Caki2 (cell line): ENCODE results near the gene SPARC. TPM values are rescaled to one million over a fixed set of nuclear protein-coding genes. Genes with fewer than 3 reads are reported as not detected.
"Not testable (repeated sequence)": the region's sequence is repeated elsewhere in the genome, so short reads cannot be mapped to it uniquely, and the experiment has no call there.

Experiments used
- DNase-seq: peaks from one replicate; pipeline ENCODE4 v3.0.0-alpha.2; 2015; ENCODE audit warnings: low read depth
- in situ Hi-C: cut with HindIII; loops from 2 replicates; pipeline ENCODE4 v1.10.0; 2016; ENCODE audit warnings: low sequenced_read_pairs, low pct_unique_long_range_greater_than_20kb, mixed read lengths
- total RNA-seq: library from RNA; depleted of rRNA; stranded (reverse); fragments of >200 nt; shearing (Covaris generic); gene quantifications from 2 replicates; pipeline ENCODE4 v1.2.3, GENCODE V29; 2014; ENCODE audit warnings: low replicate concordance; rRNA removed

SPARC gene
- 111 and 136 TPM in 2 replicates for total RNA-seq

GRCh38 chr5:151686674-151687407, at the start of gene SPARC:
Gene SPARC, minus strand, starts transcription at chr5:151686915. Its CDS starts 10,727 bp downstream, at chr5:151676188.
- in situ Hi-C loops: no loop called here
- peak; percentile 55 for DNase-seq

- DNase-seq: no peak
- in situ Hi-C loops: no loop called here
Observed at GRCh38 chr5:151735646-151736045, 48.9 kb upstream of the SPARC start.

GRCh38 chr5:151734064-151734408, 47.3 kb upstream of the SPARC start:
- in situ Hi-C loops: no loop called here
- DNase-seq: no peak

GRCh38 chr5:151733358-151734063, 46.8 kb upstream of the SPARC start:
- in situ Hi-C loops: no loop called here
- no peak for DNase-seq

- in situ Hi-C loops: no loop called here
- DNase-seq: no peak
Observed at GRCh38 chr5:151730381-151730780, 43.7 kb upstream of the SPARC start.

DNA sequence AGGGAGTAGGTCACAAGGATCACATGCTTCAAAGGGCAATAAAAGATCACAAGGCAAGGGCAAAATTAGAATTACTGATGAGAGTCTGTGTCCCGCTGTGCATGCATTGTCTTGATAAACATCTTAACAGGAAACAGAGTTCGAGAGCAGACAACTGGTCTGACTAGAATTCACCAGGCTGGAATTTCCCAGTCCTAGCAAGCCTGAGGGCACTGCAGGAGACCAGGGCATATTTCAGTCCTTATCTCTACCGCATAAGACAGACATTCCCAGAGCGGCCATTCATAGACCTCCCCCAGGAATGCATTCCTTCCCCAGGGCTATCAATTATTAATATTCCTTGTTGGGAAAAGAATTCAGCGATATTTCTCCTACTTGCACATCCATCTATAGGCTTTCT, 42.9 kb upstream of the SPARC start:
- DNase-seq, in situ Hi-C loops: not testable (repeated sequence)

DNA sequence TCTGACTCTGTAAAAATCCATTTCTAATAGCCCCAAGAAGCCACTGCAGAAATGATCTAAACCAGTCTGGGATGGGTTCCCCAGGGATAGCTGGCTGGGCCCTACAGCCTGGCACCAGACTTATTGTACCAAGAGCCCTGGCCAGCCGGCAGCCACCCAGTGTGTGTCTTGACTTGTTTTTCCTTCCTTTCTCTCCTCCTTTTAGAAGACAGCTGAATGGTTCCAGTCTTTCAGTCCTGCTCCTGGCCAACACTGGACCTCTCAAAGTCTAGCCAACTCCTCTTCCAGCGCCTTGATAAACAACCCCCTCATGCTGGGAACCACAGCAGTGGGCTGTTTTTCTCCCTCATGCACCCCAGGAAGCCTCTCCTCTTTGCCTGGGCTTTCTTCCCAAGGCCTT, 37.6 kb upstream of the SPARC start:
- in situ Hi-C loops: no loop called here
- no peak for DNase-seq

GRCh38 chr5:151722546-151722945, 35.8 kb upstream of the SPARC start:
- in situ Hi-C loops: no loop called here
- no peak for DNase-seq

DNA sequence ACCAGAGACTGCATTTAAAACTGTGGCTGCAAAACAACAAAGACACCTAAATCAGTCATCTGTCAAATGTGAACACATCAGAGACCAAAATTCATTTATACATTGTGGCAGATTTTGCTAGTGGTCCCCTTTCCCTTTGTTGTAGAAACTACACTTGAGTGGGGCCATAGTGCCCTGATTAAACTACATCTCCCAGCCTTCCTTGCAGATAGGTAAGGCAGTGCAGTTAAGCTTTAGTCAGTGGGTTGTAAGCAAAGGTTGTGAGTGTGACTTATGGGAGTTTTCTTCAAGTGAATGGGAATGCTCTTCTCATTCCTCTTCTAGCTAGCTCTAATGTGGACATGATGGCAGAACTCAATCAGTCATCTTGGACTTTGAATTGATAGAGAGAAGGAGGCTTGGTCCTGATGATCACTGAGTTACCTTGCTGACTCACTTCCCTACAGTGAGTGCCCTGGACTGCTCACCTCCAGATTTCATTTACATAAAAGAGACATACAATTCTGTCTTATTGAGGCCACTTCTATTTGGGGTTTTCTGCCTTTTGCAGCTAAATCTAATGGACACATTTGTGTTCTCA, 35.2 kb upstream of the SPARC start:
- in situ Hi-C loops: no loop called here
- no peak for DNase-seq

GRCh38 chr5:151721087-151721646, 34.5 kb upstream of the SPARC start:
- DNase-seq: no peak
- in situ Hi-C loops: no loop called here

- in situ Hi-C loops: no loop called here
Observed at GRCh38 chr5:151720215-151720614, 33.5 kb upstream of the SPARC start.

GRCh38 chr5:151719228-151720000, 32.7 kb upstream of the SPARC start:
- in situ Hi-C loops: no loop called here
- no peak for DNase-seq

More at GRCh38 chr5:151720215-151720614, 33.5 kb upstream of the SPARC start:
- no peak for DNase-seq

DNA sequence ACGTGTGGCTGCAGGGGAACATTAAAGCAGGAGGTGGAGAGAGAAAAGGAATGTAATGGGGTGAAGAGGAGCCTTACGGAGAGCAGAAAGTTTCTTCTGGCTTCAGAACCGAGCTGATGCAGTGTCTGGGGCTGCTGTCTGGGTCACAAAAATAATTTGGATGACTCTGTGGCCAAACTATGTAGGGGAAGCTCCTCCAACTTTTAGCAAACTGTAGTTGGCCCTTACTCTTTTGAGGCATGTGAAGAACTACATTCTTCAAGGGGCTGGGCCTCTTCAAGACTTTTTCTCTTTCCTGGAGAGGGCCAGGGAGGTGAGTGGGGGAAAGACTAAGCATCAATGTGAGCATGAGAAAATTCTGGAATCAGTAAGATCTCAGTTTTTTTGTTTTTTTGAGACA, 31.9 kb upstream of the SPARC start:
- no peak for DNase-seq
- in situ Hi-C loops: no loop called here

GRCh38 chr5:151718153-151718552, 31.4 kb upstream of the SPARC start:
- DNase-seq: no peak
- in situ Hi-C loops: no loop called here

- in situ Hi-C loops: no loop called here
Observed at GRCh38 chr5:151717416-151717815, 30.7 kb upstream of the SPARC start.

DNA sequence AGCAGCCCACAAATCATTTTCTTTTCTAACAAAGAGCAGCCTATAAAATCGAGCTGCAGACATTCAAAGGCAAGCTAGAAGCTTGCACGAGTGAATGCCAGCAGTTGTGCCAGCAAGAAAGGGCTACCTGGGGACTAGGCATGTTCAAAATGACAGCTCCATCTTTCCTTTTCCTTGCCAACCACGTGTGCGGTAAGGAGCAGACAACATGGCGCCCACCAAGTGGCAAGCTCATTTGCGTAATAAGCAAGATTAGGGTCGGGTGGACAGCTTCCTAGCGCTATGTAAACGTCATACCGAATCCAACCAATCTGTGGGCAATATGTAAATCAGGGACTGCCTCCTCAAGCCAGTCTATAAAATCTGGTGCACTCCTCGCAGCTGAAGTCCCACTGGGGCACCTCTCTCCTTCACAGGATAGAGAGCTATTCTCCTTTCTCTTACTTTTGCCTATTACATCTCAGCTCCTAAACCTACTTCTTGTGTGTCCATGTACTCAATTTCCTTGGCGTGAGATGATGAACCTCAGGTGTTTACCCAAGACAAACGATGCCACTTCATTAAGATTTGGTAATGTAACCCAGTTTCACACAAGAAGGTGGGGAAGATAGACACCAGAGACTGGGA, 22.5 kb upstream of the SPARC start:
- in situ Hi-C loops: no loop called here
- no peak for DNase-seq

More at GRCh38 chr5:151717416-151717815, 30.7 kb upstream of the SPARC start:
- DNase-seq: no peak

DNA sequence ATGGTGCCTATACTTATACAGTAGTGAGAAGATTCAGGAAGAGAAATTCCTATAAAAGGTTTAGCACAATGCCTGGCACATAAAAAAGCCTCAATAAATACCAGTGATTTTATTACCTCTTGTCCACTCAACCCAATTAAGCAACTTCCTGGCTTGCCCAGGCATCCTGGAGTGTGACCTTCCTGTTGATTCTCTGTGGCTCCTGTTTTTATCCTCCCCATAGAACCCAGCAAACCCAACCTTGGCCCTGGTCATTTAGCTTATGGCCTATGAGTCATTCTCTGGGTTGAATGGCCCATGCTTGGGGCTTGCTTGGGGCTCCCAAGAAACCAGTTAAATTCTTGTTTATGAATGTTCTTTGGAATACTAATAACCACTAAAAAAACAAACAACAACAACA, 21.4 kb upstream of the SPARC start:
- in situ Hi-C loops: no loop called here
- no peak for DNase-seq

GRCh38 chr5:151707567-151707966, 20.9 kb upstream of the SPARC start:
- in situ Hi-C loops: no loop called here
- no peak for DNase-seq
